ENCODE data around the gene AGBL1. TPM values are rescaled to one million over a fixed set of nuclear protein-coding genes. Genes with fewer than 3 reads are reported as not detected.
"Not testable (repeated sequence)": the region's sequence is repeated elsewhere in the genome, so short reads cannot be mapped to it uniquely, and the experiment has no call there.

AGBL1 gene
- total RNA-seq, 1 donor from 2014 or later = 0.07 TPM

GRCh38 chr15:87034886-87035285, 955.2 kb downstream of the AGBL1 start:
- H3K27me3 Mint-ChIP-seq = no peaks in the 10 kb centered on the region
- no peak for DNase-seq (ENCODE audit: extremely low spot score, unreplicated experiment)
- no peaks in the 10 kb centered on the region for H3K9me3 Mint-ChIP-seq
- no peaks in the 10 kb centered on the region for H3K36me3 Mint-ChIP-seq
- H3K4me1 Mint-ChIP-seq (ENCODE audit: unreplicated experiment) = peaks cover 14% of the 10 kb centered on the region
- no peak overlapping the region for H3K4me3 Mint-ChIP-seq
- TF ChIP-seq CTCF (conservative IDR thresholded peaks at IDR 0.05) = no peak
- H3K27ac Mint-ChIP-seq = no peak overlapping the region

- no peaks in the 10 kb centered on the region for H3K27me3 Mint-ChIP-seq
- no peak overlapping the region for H3K27ac Mint-ChIP-seq
- no peaks in the 10 kb centered on the region for H3K9me3 Mint-ChIP-seq
- TF ChIP-seq CTCF (conservative IDR thresholded peaks at IDR 0.05) = no peak
- peaks cover 5% of the 10 kb centered on the region for H3K4me1 Mint-ChIP-seq (ENCODE audit: unreplicated experiment)
- DNase-seq (ENCODE audit: extremely low spot score, unreplicated experiment) = no peak
- no peaks in the 10 kb centered on the region for H3K36me3 Mint-ChIP-seq
- H3K4me3 Mint-ChIP-seq = no peak overlapping the region
These were observed 958.7 kb downstream of the AGBL1 start for GRCh38 chr15:87038404-87038803.

DNA sequence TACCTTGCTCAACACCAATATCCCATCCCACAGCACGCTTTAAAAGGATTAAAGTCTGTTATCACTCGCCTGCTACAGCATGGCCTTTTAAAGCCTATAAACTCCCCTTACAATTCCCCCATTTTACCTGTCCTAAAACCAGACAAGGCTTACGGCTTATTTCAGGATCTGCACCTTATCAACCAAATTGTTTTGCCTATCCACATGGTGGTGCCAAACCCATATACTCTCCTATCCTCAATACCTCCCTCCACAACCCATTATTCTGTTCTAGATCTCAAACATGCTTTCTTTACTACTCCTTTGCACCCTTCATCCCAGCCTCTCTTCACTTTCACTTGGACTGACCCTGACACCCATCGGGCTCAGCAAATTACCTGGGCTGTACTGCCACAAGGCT, 962.9 kb downstream of the AGBL1 start:
- DNase-seq (ENCODE audit: extremely low spot score, unreplicated experiment); H3K9me3 Mint-ChIP-seq; H3K4me1 Mint-ChIP-seq (ENCODE audit: unreplicated experiment); H3K4me3 Mint-ChIP-seq; H3K27me3 Mint-ChIP-seq; H3K36me3 Mint-ChIP-seq; H3K27ac Mint-ChIP-seq: not testable (repeated sequence)

- no peaks in the 10 kb centered on the region for H3K36me3 Mint-ChIP-seq
- no peaks in the 10 kb centered on the region for H3K4me1 Mint-ChIP-seq (ENCODE audit: unreplicated experiment)
- H3K27me3 Mint-ChIP-seq = peaks cover 11% of the 10 kb centered on the region
- no peak for DNase-seq (ENCODE audit: extremely low spot score, unreplicated experiment)
- H3K27ac Mint-ChIP-seq = no peak overlapping the region
- TF ChIP-seq CTCF (conservative IDR thresholded peaks at IDR 0.05) = no peak
- H3K9me3 Mint-ChIP-seq = no peaks in the 10 kb centered on the region
- no peak overlapping the region for H3K4me3 Mint-ChIP-seq
These were observed 966.1 kb downstream of the AGBL1 start for GRCh38 chr15:87045746-87046145.

- Mint-ChIP-seq H3K9me3 (no peaks in the 10 kb centered on the region), H3K4me1 (ENCODE audit: unreplicated experiment) (no peaks in the 10 kb centered on the region), H3K27ac (no peak overlapping the region), H3K36me3 (no peaks in the 10 kb centered on the region), H3K27me3 (peaks cover 16% of the 10 kb centered on the region), H3K4me3 (no peak overlapping the region)
- DNase-seq (ENCODE audit: extremely low spot score, unreplicated experiment) = no peak
- TF ChIP-seq CTCF (conservative IDR thresholded peaks at IDR 0.05) = no peak
These were observed 967.7 kb downstream of the AGBL1 start for GRCh38 chr15:87047203-87047965.

All from type B pancreatic cell (in vitro differentiated cells).